C4-2B (cell line): ENCODE data around the gene MAEL.

Experiments used
- CTCF ChIP-seq: fragments of 450-650 bp; conservative IDR thresholded peaks from 2 replicates; pipeline ENCODE4 v1.5.1; 2017; ENCODE audit warnings: mild to moderate bottlenecking
- ZFX ChIP-seq: fragments of 450-650 bp; IDR thresholded peaks from 2 replicates; pipeline ENCODE4 v1.6.1; 2017

GRCh38 chr1:166950156-166950555, 38.9 kb upstream of the MAEL start:
- TF ChIP-seq CTCF (no peak), ZFX (no peak)
